B cell (primary cell): ENCODE results near the gene GATAD2A. TPM values are rescaled to one million over a fixed set of nuclear protein-coding genes. Genes with fewer than 3 reads are reported as not detected.

Source experiments
- ATAC-seq: fragments of 200-7000 bp; cut with Tn5 transposase; one replicate; pipeline ENCODE4 v1.10.0; 2021; ENCODE audit warnings: low read depth, mild to moderate bottlenecking, moderate number of reproducible peaks, moderate library complexity
- CTCF ChIA-PET: fragments of 350-600 bp; sonication (Branson Sonifier 250); formaldehyde crosslinking; loops from one replicate; lab custom pipeline; 2021; ENCODE audit warnings: antibody characterized with exemption, inconsistent platforms; lab: Charles Lee
- POLR2A ChIA-PET: fragments of 350-600 bp; sonication (Branson Sonifier 250); formaldehyde crosslinking; loops from one replicate; lab custom pipeline; 2021; ENCODE audit warnings: antibody characterized with exemption; lab: Charles Lee
- DNase-seq: peaks from one replicate; pipeline ENCODE4 v3.0.0; 2013
- H2AFZ ChIP-seq: 2 replicates; pipeline ENCODE4 v1.6.1; 2012; ENCODE audit warnings: mild to moderate bottlenecking, low read depth, low read length; ENCODE audit not compliant: insufficient read depth, poor library complexity, severe bottlenecking
- H3K27ac ChIP-seq, 2 donors: 1 replicate in 1 of 2; 2 replicates in 1 of 2; pipeline ENCODE4 v1.5.1; 2012 to 2013; ENCODE audit warnings: low read length in 2 of 2, mild to moderate bottlenecking in 2 of 2, moderate library complexity in 1 of 2
- H3K27me3 ChIP-seq, 4 experiments: fragments of 200-600 bp in 1 of 4; sonication (generic) in 1 of 4; replicated peaks in 1 of 4; 1 replicate in 2 of 4; 2 replicates in 2 of 4; pipeline versions ENCODE4 v1.6.1 to v1.7.0; 2013 to 2016; ENCODE audit warnings: low read length in 3 of 4, mild to moderate bottlenecking in 2 of 4, mixed read lengths in 1 of 4, moderate library complexity in 1 of 4; ENCODE audit not compliant: insufficient read depth in 4 of 4, control insufficient read depth in 3 of 4; ENCODE audit errors: control extremely low read depth in 1 of 4
- H3K36me3 ChIP-seq, 2 experiments: replicated peaks in 1 of 2; 1 replicate in 1 of 2; 2 replicates in 1 of 2; pipeline versions ENCODE4 v1.6.1 to v1.7.1; 2013; ENCODE audit warnings: low read length in 1 of 2; ENCODE audit not compliant: insufficient read depth in 2 of 2, control insufficient read depth in 1 of 2; ENCODE audit errors: control extremely low read depth in 1 of 2, extremely low read depth in 1 of 2
- H3K4me1 ChIP-seq, 2 donors: fragments of 200-600 bp in 1 of 2; sonication (generic) in 1 of 2; 1 replicate in 1 of 2; 2 replicates in 1 of 2; pipeline versions ENCODE4 v1.5.1 to v1.6.1; 2013 to 2017; ENCODE audit warnings: low read length in 2 of 2; ENCODE audit not compliant: control insufficient read depth in 2 of 2, insufficient read depth in 2 of 2
- H3K4me2 ChIP-seq: replicated peaks from 2 replicates; pipeline ENCODE3; 2012; ENCODE audit warnings: mild to moderate bottlenecking, low read depth, low read length; ENCODE audit not compliant: poor library complexity, severe bottlenecking
- H3K4me3 ChIP-seq, 5 experiments: fragments of 200-600 bp in 1 of 5; sonication (generic) in 1 of 5; 1 replicate in 3 of 5; 2 replicates in 2 of 5; pipeline versions ENCODE4 v1.5.1 to v1.7.0; 2011 to 2016; ENCODE audit warnings: low read length in 4 of 5, mild to moderate bottlenecking in 4 of 5, low read depth in 2 of 5, control low read depth in 1 of 5, moderate library complexity in 1 of 5; ENCODE audit not compliant: insufficient read depth in 1 of 5; ENCODE audit errors: control extremely low read depth in 1 of 5, extremely low read depth in 1 of 5
- H3K79me2 ChIP-seq: fragments of 200-600 bp; sonication (generic); one replicate; pipeline ENCODE4 v1.6.0; 2016; ENCODE audit warnings: low read length; ENCODE audit not compliant: control insufficient read depth, insufficient read depth
- H3K9ac ChIP-seq: fragments of 200-600 bp; sonication (generic); 2 replicates; pipeline ENCODE4 v1.6.1; 2017; ENCODE audit warnings: mild to moderate bottlenecking, low read length, moderate library complexity
- H3K9me3 ChIP-seq, 3 donors: one replicate each; pipeline versions ENCODE4 v1.6.1 to v1.7.1; 2013; ENCODE audit warnings: low read length in 2 of 3; ENCODE audit not compliant: control insufficient read depth in 2 of 3, insufficient read depth in 1 of 3; ENCODE audit errors: control extremely low read depth in 1 of 3
- H4K20me1 ChIP-seq: 2 replicates; pipeline ENCODE4 v1.6.0; 2012; ENCODE audit warnings: mild to moderate bottlenecking, low read length; ENCODE audit not compliant: insufficient read depth, control insufficient read depth, poor library complexity, severe bottlenecking
- H3K27ac Mint-ChIP-seq: one replicate; pipeline ENCODE4 v1.8.0; 2021; ENCODE audit warnings: mixed read lengths
- H3K27me3 Mint-ChIP-seq: one replicate; pipeline ENCODE4 v1.8.0; 2021; ENCODE audit warnings: mixed read lengths
- H3K4me1 Mint-ChIP-seq: one replicate; pipeline ENCODE4 v1.8.0; 2021; ENCODE audit warnings: mixed read lengths
- H3K4me3 Mint-ChIP-seq: one replicate; pipeline ENCODE4 v1.8.0; 2021; ENCODE audit warnings: mixed read lengths
- H3K9me3 Mint-ChIP-seq: one replicate; pipeline ENCODE4 v1.8.0; 2022; ENCODE audit warnings: mixed read lengths; ENCODE audit not compliant: insufficient read depth
- EZH2 ChIP-seq: IDR thresholded peaks from 2 replicates; pipeline ENCODE4 v1.6.1; 2012; ENCODE audit warnings: borderline replicate concordance, low read depth, mild to moderate bottlenecking, moderate library complexity, low read length; ENCODE audit not compliant: insufficient read depth, poor library complexity, severe bottlenecking
- WGBS: methylation state at CpG from one replicate; pipeline ENCODE4 v1.1.5; 2013; ENCODE audit warnings: missing lambda C conversion rate; ENCODE audit not compliant: insufficient coverage; 5-methylcytosine and 5-hydroxymethylcytosine counted together
- intact Hi-C: fragments of 100-400 bp; cut with micrococcal nuclease; formaldehyde crosslinking; loops from one replicate; pipeline ENCODE4 v1.10.0; 2022
- polyA plus RNA-seq: library from polyadenylated mRNA; depleted of rRNA; stranded (reverse); fragments of >200 nt; gene quantifications from 2 replicates; pipeline ENCODE4 v1.2.3, GENCODE V29; 2012
- total RNA-seq, 2 donors: library from RNA; stranded (reverse); fragments of 120-200 nt in 1 of 2; gene quantifications; 1 replicate in 1 of 2; 2 replicates in 1 of 2; pipeline versions ENCODE4 v1.2.3 to v1.2.4, GENCODE V29; 2013 to 2022
- TF ChIP-seq, protein P1 (sequence below): fragments of 200-600 bp; IDR thresholded peaks from one replicate; pipeline ENCODE4 v1.8.0; 2022; ENCODE audit warnings: antibody characterized with exemption, mild to moderate bottlenecking

GATAD2A gene
- total and polyA plus RNA-seq, 2 donors (not counting 1 experiment from before 2014, with no cell fraction given) = 28.8 to 76.3 TPM

GRCh38 chr19:19461671-19462622 lies 56.5 kb downstream of the GATAD2A start:
- POLR2A ChIA-PET = no interaction called here
- H3K9ac ChIP-seq = peak overlapping the region; percentile 54
- Mint-ChIP-seq H3K27me3 (no peaks in the 10 kb centered on the region), H3K4me3 (peak overlapping the region; percentile 80), H3K9me3 (no peaks in the 10 kb centered on the region), H3K27ac (peak overlapping the region; percentile 91), H3K4me1 (peaks cover 68% of the 10 kb centered on the region)
- no peak overlapping the region for H2AFZ ChIP-seq
- DNase-seq (no peak), ATAC-seq (no peak)
- no peak overlapping the region for H3K4me3 ChIP-seq
- peaks cover 55 to 67% of the 10 kb centered on the region in 2 donors for H3K4me1 ChIP-seq
- H3K79me2 ChIP-seq = peaks cover 95% of the 10 kb centered on the region
- H4K20me1 ChIP-seq = peaks cover 63% of the 10 kb centered on the region
- intact Hi-C loops = loop anchor here (5.0 kb wide), 1 partner anchor 55 kb away; the partner anchor contains the start of gene GATAD2A
- H3K9me3 ChIP-seq = peaks cover 0 to 14% (median 2%) of the 10 kb centered on the region in 3 donors
- WGBS = 54% methylated on average over 26 of the region's 27 CpGs
- peaks cover 2 to 29% of the 10 kb centered on the region in 2 experiments for H3K36me3 ChIP-seq
- no peaks in the 10 kb centered on the region for H3K27me3 ChIP-seq
- peak overlapping the region; percentile 76 for H3K4me2 ChIP-seq
- TF ChIP-seq, protein P1, sequence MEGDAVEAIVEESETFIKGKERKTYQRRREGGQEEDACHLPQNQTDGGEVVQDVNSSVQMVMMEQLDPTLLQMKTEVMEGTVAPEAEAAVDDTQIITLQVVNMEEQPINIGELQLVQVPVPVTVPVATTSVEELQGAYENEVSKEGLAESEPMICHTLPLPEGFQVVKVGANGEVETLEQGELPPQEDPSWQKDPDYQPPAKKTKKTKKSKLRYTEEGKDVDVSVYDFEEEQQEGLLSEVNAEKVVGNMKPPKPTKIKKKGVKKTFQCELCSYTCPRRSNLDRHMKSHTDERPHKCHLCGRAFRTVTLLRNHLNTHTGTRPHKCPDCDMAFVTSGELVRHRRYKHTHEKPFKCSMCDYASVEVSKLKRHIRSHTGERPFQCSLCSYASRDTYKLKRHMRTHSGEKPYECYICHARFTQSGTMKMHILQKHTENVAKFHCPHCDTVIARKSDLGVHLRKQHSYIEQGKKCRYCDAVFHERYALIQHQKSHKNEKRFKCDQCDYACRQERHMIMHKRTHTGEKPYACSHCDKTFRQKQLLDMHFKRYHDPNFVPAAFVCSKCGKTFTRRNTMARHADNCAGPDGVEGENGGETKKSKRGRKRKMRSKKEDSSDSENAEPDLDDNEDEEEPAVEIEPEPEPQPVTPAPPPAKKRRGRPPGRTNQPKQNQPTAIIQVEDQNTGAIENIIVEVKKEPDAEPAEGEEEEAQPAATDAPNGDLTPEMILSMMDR = no peak
- no peak for TF ChIP-seq EZH2
- CTCF ChIA-PET = no interaction called here
- H3K27ac ChIP-seq = peak overlapping the region in 1 of 2 donors; percentile 74
